Measurements from ENCODE around the gene TIAM1.

Gene TIAM1

DNA sequence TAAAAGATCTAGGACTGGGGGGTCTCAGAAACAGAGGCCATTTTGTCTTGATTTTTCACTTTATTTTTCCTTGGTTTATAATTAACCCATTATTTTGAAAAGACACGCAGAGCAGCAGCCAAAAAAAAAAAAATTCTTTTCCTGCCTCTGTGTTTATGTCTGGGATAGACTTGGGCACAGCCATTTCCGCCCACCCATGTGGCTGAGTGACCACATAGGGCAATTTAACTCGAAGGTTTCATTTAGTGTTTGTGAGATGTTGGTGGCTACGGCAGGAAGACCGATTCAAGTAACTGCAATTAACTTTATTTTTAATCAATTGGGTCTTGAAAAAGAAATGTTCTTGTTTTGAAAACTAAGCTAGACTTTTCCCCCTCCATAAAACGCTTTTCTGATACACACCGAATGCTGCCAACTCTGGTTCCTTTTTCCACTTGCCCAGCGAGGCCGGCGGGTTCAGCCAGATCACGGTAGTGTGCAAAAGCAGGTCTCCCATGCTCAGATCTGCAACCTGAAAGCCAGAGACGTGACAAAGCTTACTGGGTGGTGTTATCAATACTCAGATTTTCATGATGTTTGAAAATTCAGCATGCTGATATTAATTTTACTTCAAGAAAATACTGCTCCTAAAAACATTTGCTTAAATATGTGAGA lies 208.4 kb downstream of the TIAM1 start:
- DNase-seq (ENCODE audit: low spot score), result no peak

- no peak for DNase-seq (ENCODE audit: low spot score)
Observed at GRCh38 chr21:31133243-31133830, 210.7 kb downstream of the TIAM1 start.

DNA sequence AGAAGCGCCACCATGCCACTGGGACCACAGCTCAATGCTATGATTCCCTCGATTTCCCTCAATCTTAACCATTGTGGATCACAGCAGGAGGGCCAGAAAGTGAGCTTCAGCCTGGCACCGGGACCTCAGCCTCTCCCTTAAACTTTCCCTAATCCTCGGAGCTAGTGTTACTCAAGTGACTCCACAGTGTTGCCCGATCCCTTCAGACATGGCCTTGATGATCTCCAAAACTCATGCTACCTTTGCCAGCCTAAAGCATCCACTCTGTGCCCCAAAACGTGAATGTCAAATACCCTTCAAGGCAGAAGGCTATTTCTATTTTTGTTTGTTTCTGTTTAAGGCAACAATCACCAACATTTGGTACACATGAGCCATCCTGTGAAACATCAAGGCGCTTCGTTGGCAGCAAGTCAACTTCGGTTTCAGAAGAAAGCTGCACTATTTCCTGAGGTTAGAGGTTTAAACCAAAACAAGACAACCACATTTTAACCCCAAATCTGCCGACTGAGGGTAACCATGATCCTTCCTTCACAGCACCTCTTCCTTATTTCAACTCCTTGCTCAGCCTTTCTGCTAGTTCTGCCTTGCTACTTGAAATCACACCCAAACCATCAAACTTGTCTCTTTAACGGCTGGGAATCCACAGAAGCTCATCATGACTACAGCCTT lies 211.4 kb downstream of the TIAM1 start:
- peak; percentile 27 for DNase-seq (ENCODE audit: low spot score)

- DNase-seq (ENCODE audit: low spot score), result no peak
Observed at GRCh38 chr21:31130821-31131220, 213.2 kb downstream of the TIAM1 start.

DNA sequence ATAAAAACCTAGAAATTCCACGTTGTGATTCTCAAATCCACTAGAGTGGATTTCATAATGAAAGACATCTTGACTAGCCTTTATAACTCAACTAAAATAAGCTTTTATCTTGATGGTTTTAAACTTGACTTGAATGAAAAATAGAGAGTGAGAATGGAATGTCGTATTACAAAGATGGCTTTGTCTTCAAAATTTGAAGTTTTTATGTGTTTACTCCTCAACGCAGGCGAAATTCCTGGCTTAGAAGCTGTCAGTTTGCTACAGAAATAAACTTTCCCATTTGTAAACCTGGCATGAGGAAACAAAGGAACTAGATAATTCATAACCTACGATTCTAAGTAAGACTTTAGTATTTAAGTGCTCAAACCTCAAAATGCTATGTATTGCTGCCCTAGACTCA lies 215.8 kb downstream of the TIAM1 start:
- no peak for DNase-seq (ENCODE audit: low spot score)

DNA sequence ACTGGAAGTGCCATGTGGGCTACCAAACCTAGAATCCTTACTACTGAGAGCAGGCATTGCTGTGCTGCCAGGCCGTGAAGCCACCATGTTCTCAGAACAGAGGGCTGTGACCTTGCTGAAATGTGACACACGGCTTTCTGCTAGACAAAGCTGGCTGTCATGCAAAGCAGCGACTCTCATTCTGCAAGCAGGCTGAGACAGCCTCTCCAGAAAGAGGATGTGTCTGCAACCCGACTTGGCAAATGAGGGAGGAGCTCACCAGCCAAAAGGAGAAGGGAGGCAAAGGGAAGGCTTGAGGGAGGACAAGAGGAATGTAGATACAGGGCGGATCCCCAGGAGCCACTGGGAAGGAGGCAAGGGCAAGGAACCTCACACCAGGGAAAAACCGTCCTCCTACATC lies 220.1 kb downstream of the TIAM1 start:
- peak; percentile 20 for DNase-seq (ENCODE audit: low spot score)

GRCh38 chr21:31119199-31119598 lies 224.9 kb downstream of the TIAM1 start:
- no peak for DNase-seq (ENCODE audit: low spot score)

- peak; percentile 88 for DNase-seq (ENCODE audit: low spot score)
Observed at GRCh38 chr21:31117128-31117916, 226.7 kb downstream of the TIAM1 start.

GRCh38 chr21:31115249-31115648 lies 228.8 kb downstream of the TIAM1 start:
- no peak for DNase-seq (ENCODE audit: low spot score)

- no peak for DNase-seq (ENCODE audit: low spot score)
Observed at GRCh38 chr21:31111093-31111492, 233.0 kb downstream of the TIAM1 start.

GRCh38 chr21:31110430-31110829 lies 233.6 kb downstream of the TIAM1 start:
- DNase-seq (ENCODE audit: low spot score), result no peak

DNA sequence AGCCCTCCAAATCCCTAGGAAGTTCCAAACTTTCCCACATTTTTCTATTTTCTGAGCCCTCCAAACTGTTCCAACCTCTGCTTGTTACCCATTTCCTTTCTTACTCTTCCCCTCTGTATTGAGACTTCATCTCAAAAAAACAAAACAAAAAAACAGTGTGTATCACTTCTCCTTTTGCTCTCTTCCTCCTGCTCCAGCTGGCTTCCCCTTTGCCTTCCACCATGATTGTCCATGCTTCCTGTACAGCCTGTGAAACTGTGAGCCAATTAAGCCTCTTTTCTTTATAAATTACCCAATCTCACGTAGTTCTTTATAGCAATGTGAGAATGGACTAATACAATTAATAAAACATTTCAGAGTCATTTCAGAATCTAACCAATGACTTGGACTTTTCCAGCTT lies 236.2 kb downstream of the TIAM1 start:
- DNase-seq (ENCODE audit: low spot score), result no peak

GRCh38 chr21:31107176-31107785 lies 236.8 kb downstream of the TIAM1 start:
- no peak for DNase-seq (ENCODE audit: low spot score)

DNA sequence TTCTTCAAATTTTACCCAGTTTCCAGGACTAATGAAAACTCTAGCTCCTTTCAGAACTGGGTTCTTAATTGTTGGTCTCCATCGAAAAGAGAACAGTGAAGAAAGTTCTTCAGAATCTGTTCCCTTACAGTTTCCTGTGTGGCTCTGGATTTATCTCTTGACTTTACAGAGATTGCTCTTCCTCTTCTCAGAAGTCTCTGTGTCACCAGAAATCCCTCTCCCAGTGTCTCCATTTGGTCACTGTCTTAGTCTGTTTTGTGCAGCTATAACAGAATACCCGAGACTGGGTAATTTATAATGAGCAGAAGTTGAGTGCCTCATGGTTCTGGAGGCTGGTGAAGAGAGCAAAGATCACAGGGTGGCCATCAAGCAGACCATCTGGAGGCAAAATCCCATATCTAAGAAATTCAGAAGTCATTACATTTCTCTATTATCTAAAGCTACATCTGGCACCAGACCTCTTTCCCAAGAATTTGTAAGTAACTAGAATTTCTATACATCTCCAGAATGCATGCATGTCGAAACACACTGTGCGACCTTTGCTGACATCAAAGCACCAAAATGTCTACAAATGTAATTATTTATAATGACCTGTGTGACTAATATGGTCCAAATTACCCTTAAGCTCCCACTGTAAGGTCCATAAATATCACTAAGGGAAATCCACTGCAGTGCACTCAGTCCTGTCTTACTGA lies 240.3 kb downstream of the TIAM1 start:
- no peak for DNase-seq (ENCODE audit: low spot score)

DNA sequence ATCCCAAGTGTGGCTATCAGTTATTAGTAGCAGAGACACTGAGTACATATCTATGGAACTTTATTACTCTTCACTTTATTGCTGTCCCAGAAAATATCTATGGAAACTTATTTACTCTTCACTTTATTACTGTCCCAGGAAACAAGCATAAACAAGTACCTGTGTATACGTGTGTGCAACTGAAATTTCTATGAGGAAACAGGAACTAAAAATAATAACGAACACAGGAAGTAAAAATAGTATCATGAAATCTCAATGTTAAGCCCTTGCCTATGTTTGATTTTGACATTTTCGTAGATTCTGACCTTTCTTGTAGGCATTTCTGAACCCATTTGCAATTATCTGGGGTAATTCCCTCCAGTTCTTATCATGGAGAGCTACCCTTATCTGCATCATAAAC lies 240.9 kb downstream of the TIAM1 start:
- no peak for DNase-seq (ENCODE audit: low spot score)

DNA sequence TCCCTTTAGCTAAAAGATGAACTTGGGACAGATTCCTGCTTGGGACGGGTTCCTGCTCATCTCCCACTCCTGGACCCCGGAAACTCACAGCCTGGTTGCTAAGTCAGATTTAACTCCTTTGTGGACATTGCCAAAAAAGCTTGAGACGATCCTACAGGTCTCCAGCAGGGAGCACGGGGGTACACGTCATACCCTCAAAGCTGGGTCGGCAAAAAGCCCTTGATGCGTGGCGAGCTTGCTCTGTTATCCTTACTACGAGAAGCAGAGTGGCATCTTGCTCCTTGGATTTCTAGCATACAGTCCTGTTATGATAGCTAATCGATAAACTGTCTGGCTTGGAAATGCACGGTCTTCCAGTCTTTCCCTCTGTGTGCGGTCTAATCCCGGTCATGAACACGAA lies 244.9 kb downstream of the TIAM1 start:
- DNase-seq (ENCODE audit: low spot score), result no peak

GRCh38 chr21:31098576-31099005 lies 245.5 kb downstream of the TIAM1 start:
- peak; percentile 85 for DNase-seq (ENCODE audit: low spot score)

- no peak for DNase-seq (ENCODE audit: low spot score)
Observed at GRCh38 chr21:31092832-31093625, 251.0 kb downstream of the TIAM1 start.

- DNase-seq (ENCODE audit: low spot score), result no peak
Observed at GRCh38 chr21:31090376-31090775, 253.7 kb downstream of the TIAM1 start.

DNA sequence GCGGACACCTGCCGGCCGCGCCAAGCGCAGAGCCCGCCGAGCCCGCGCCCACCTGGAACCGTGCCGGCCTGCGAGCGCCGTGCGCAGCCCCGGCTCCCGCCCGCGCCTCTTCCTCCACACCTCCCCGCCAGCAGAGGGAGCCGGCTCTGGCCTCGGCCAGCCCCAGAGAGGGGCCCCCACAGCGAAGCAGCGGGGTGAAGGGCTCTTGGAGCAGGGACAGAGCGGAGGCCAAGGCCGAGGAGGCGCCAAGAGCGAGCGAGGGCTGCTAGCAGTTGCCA lies 255.6 kb downstream of the TIAM1 start:
- DNase-seq (ENCODE audit: low spot score), result no peak
